Regular cardiac myocyte (primary cell): ENCODE results near the gene ACTRT3. TPM values are rescaled to one million over a fixed set of nuclear protein-coding genes. Genes with fewer than 3 reads are reported as not detected.

ENCODE experiments used
- total RNA-seq: library from RNA; depleted of rRNA; stranded (reverse); fragments of >200 nt; gene quantifications from 2 replicates; pipeline ENCODE4 v1.2.3, GENCODE V29; 2014

ACTRT3 gene
- total RNA-seq = 3.1 and 4.4 TPM in 2 replicates

DNA sequence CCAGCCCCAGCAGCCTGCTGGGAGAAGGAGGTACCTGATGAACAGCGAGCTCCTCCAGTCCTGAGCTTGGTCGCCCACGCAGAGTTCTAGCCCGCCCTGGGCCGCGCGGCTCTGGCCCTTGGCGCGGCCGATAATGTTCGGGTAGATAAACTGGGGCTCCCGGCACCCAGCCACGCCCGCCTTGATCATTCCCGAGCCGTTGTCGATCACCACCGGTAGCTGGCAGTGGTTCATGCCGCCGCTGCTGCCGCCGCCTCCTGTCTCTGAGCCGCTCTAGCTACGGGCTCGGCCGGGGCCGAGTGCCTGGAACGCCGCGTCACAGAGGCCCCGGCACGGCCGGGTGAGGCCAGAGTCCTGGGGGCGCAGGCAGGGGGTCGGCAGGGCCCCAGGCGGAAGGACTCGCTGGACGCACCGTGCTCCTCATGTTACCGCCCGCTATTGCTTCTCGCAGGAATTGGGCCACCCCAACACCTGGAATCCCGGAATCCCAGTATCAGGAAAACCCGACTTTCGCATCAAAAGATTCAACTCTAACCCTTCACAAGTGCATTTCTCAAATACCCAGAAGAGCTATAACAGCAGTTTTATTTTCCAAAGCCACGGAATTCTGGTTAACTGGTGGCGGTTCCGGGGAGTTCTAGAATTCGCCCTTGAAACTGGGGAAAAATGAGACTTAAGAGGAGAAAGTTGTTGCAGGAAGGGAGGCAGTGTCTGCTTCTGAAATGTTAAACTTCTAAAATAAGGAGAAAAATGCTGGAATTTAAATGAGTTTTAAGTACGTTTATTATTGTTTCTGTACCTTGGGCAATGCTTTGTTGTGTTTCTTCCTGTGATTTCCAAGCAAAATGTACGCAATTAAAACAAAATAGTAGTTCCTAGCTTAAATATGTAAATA, at the start of gene ACTRT3:
Gene ACTRT3 (minus strand): TSS at position 275 of the 895 bp plus-strand sequence. CDS start 41 bp downstream, at position 234.

GRCh38 chr3:169812332-169813235, 43.2 kb upstream of the ACTRT3 start, which contains the start of the genes LRRC34 and LRRIQ4:
Gene LRRC34, minus strand, starts transcription at chr3:169812904. Its CDS starts 356 bp downstream, at chr3:169812548.
Gene LRRIQ4, plus strand, starts transcription at chr3:169812870. Its CDS starts 9,052 bp downstream, at chr3:169821922.

DNA sequence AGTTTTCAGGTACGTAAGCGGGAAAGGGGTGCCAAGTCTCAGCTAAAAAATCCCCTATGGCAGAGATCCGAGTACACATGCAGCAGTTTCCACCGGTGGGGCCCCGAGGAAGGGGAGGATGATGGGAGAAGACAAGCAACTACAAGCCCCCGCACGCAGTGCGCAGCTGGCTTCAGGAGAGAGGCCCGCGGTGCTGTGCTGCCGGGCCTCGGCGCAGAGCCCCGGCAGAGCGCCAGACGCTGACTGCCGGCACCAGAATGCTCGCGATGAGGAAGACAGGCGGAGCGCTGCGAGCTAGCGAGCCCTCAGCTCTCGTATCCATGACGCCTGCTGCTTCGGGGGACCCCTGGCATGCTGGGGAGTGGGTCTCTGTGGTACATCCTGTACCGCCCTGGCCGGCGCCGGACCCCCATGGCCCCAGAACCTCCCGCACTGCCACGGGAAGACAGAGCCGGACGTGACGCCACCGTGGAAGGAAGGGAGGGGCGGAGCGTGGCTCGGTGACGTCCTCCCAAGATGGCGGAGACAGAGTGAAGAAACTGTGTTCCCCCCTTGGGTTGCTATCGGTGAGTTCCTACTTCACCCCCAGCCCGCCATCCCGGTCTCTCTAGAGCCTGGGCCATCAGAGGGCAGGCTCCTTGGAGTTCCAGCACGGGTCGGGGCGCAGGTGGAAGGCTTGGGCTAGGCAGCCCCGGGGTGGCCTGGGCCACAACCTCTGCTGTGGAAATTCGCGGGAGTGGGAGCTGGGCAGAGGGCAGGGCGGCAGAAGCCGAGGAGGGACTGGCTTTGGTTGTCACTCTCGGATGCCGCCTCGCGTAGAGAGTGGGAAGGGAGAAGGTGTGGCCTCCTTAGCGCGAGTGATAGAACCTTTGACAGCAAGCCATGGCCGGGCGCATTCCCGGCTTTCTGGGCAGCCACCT, 3.8 kb upstream of the ACTRT3 start, which contains the start of gene MYNN:
Gene MYNN (plus strand): TSS at position 500 of the 920 bp plus-strand sequence. CDS start 900 bp downstream, outside the sequence.

GRCh38 chr3:169764882-169765612, 4.3 kb downstream of the ACTRT3 start, which contains the start of gene TERC:
Gene TERC, minus strand, starts transcription at chr3:169765060.

Other genes with a start within 250 kb of the ACTRT3 start
- gene MECOM, start 105.8 kb downstream of the ACTRT3 start, total RNA-seq = 14.1 and 32.2 TPM in 2 replicates
- gene TERC, start 4.5 kb downstream of the ACTRT3 start, total RNA-seq = 199 and 580 TPM in 2 replicates
- 21.1 and 23.6 TPM in 2 replicates for gene MYNN, start 3.8 kb upstream of the ACTRT3 start, total RNA-seq
- gene LRRIQ4, start 43.3 kb upstream of the ACTRT3 start, total RNA-seq = 0.19 TPM in 1 of 2 replicates, not detected in the other
- 1.1 and 2.9 TPM in 2 replicates for gene LRRC34, start 43.3 kb upstream of the ACTRT3 start, total RNA-seq
- not detected in 2 replicates for gene LRRC31, start 100.4 kb upstream of the ACTRT3 start, total RNA-seq
- not detected in 2 replicates for gene SAMD7, start 142.0 kb upstream of the ACTRT3 start, total RNA-seq
- gene SEC62, start 197.2 kb upstream of the ACTRT3 start, total RNA-seq = 65.7 and 82.4 TPM in 2 replicates